DMS153 (cell line): Measurements from ENCODE around the gene TRIO.
"Not testable (repeated sequence)": the region's sequence is repeated elsewhere in the genome, so short reads cannot be mapped to it uniquely, and the experiment has no call there.

Experiments used
- DNase-seq: peaks from one replicate; lab custom pipeline; 2025; lab: John Stamatoyannopoulos, UW

The TRIO gene

GRCh38 chr5:14510156-14510734 is 367.1 kb downstream of the TRIO start:
- DNase-seq, result no peak

DNA sequence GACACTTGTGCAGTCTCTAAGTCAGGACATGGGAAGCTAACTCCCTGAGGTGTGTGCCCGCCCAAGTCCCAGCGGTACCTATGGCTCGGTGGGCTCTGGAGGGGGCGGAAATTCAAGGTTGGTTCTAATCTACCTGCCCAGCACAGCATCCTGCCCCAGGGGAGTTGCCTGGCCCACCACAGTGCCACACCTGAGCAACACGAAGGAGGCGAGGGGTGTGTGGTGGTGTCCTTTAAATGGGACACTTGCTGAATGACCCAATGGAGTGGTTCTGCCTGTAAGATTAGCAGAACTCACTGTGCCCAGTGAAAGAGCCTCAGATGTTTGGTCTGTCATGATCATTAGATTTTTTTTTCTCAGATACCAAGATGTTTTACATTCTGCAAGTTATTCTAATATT is 367.7 kb downstream of the TRIO start:
- no peak for DNase-seq

GRCh38 chr5:14512574-14512973 is 369.4 kb downstream of the TRIO start:
- no peak for DNase-seq

- no peak for DNase-seq
Observed at GRCh38 chr5:14513266-14513665, 370.1 kb downstream of the TRIO start.

GRCh38 chr5:14516901-14517300 is 373.8 kb downstream of the TRIO start:
- DNase-seq, result no peak

- DNase-seq, result no peak
Observed at GRCh38 chr5:14518638-14519037, 375.5 kb downstream of the TRIO start.

DNA sequence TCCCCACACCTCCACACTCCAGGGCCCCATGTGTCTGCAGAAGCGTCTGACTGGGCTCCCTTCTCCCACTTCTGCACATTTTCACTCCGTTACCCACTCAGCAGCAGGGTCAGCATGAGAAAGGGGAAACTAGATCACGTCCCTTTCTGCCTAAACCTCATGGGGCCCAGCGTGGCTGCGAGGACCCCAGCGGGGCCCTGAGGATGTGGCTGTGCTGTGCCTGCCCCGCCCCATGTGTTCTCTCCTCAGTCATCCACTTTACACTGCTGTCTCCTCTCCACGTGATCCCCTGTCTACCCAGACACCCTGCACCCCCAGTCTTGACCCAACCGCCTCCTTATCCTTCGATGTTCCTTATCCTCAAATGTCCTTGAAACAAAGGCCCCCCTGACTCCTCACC is 378.6 kb downstream of the TRIO start:
- DNase-seq, result no peak

- no peak for DNase-seq
Observed at GRCh38 chr5:14522721-14523120, 379.6 kb downstream of the TRIO start.

DNA sequence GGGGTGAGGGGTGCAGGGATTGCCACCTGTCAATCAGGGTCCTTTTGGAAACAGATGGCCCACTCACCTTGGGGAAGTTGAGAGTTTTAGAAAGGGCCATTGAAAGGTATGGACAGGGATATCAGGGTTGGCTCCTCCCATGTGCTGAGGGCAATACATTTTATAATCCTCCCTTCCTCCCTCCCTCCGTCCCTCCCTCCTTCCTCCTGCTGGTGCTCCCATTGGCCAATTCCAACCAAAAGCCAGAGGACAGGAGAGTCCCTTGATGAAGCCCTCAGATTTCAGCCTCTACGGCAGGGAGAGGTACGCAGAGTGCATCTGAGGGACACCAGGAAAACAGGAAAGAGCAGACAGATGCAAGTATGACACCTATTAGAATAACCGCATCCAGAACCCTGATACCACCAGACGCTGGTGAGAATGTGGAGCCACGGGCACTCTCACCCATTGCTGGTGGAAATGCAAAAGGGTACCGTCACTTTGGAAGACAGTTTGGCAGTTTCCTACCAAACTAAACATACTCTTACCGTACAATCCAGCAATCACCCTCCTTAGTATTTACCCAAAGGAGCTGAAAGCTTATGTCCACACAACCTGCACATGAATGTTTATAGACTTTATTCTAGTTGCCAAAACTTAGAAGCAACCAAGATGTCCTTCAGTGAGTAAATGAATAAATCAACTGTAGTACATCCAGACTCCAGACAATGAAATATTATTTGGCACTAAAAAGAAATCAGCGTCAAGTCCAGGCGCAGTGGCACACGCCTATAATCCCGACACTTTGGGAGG is 380.3 kb downstream of the TRIO start:
- no peak for DNase-seq

- DNase-seq, result no peak
Observed at GRCh38 chr5:14525397-14525796, 382.3 kb downstream of the TRIO start.

DNA sequence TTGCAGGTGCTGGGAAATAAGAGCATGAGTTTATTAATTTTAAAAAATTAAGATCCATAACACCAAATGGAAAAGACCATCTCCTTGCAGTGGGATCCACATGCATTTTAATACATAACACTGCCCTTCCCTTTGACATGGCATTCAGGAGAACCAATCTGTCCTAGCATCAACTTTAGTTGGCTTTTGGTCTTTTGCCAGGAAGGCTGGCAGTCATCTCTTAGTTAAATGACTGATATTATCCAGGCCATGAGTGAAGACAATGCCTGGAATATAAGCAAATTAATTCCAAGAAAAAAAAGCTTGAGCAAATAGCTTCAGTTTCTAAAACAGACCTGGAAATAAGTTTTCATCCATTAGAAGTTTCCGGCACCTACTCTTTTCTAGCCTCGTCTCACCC is 383.4 kb downstream of the TRIO start:
- DNase-seq, result no peak

DNA sequence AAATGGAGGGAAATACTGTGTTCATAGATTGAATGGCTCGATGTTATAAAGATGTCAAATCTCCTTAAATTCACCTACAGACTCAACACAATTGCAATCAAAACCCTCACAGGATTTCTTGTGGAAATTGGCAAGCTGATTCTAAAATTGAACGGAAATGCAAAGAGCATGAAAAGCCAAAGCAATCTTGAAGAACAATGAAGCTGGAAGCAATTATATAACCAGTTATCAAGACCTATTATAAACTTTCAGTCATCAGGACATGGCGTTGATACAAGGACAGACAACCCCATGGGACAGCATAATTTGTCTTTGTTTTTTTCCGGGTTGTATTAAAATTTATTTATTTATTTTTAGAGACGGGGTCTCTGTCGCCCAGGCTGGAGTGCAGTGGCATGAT is 385.0 kb downstream of the TRIO start:
- no peak for DNase-seq

- peak; percentile 65 for DNase-seq
Observed at GRCh38 chr5:14528926-14529325, 385.8 kb downstream of the TRIO start.

GRCh38 chr5:14531668-14532067 is 388.5 kb downstream of the TRIO start:
- no peak for DNase-seq

GRCh38 chr5:14532180-14532579 is 389.0 kb downstream of the TRIO start:
- DNase-seq, result no peak

- DNase-seq, result peak; percentile 60
Observed at GRCh38 chr5:14534773-14535172, 391.6 kb downstream of the TRIO start.

DNA sequence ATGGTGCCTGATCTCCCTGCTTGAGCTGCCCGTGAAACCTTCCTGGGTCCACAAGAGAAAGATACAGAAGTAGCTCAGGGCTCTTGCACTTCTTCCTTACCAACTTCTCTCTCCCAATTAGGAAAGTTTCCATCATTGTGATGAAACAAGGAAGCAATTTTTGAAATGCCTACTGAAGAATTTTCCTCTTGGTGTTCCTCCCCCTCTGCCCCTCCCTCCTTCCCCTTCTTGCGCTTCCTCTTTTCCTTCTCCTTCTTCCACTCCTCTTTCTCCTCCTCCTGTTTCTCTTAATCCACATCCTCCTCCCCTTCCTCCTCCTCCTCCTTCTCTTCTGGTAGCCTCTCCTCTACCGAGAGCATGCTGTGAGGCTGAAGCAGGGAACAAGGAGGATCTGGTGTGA is 402.2 kb downstream of the TRIO start:
- DNase-seq, result no peak

DNA sequence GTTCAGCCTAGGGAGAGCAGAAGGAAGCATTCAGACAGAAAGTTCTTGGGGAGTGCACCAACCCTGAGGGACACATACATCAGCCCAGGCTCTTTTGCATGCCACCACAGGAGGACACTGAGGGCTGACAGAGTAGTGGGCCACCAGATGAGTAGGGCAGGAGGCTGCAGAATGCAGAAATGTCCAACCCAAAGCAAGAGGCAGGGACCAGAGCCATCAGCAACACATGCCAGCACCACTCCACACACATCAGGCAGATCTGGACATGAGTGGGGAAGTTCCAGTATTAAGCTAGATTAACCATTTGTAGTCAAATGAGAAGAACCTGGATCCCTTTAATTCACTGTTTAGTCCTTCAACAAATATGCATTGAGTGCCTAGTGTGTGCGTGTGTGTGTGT is 402.7 kb downstream of the TRIO start:
- DNase-seq, result no peak

DNA sequence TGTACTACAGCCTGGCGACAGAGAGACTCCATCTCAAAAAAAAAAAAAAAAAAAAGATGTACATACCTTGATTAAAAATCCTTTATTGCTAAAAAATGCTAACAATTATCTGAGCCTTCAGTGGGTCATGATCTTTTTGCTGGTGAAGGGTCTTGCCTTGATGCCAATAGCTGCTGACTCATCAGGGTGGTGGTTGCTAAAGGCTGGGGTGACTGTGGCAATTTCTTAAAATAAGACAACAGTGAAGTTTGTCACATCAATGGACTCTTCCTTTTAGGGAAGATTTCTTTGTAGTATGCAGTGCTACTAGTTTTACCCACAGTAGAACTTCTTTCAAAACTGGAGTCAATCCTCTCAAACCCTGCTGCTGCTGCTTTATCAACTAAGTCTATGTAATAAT is 404.5 kb downstream of the TRIO start:
- DNase-seq, result no peak

GRCh38 chr5:14551211-14551610 is 408.1 kb downstream of the TRIO start:
- DNase-seq, result no peak

GRCh38 chr5:14552017-14552416 is 408.9 kb downstream of the TRIO start:
- DNase-seq, result no peak

- not testable (repeated sequence) for DNase-seq
Observed at GRCh38 chr5:14554288-14554687, 411.1 kb downstream of the TRIO start.

DNA sequence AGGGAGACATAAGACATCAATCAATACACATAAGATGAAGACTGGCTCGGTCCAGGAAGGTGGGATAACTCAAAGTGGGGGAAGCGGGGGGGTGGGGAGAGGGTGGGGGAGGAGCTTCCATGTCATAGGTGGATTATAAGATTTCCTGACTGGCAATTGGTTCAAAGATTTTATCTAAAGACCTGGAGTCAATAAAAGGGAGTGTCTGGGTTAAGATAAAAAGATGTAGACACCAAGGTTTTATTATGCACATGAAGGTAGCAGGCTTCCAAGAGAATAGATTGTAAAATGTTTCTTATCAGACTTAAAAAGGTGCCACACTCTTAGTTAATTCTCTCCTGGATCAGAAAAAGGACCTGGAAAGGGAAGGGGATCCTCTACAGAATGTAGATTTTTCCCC is 412.9 kb downstream of the TRIO start:
- no peak for DNase-seq

GRCh38 chr5:14557203-14557770 is 414.1 kb downstream of the TRIO start:
- no peak for DNase-seq
